ENCODE measurements around the gene RAI1.
"Not testable (repeated sequence)": the region's sequence is repeated elsewhere in the genome, so short reads cannot be mapped to it uniquely, and the experiment has no call there.

The RAI1 gene

DNA sequence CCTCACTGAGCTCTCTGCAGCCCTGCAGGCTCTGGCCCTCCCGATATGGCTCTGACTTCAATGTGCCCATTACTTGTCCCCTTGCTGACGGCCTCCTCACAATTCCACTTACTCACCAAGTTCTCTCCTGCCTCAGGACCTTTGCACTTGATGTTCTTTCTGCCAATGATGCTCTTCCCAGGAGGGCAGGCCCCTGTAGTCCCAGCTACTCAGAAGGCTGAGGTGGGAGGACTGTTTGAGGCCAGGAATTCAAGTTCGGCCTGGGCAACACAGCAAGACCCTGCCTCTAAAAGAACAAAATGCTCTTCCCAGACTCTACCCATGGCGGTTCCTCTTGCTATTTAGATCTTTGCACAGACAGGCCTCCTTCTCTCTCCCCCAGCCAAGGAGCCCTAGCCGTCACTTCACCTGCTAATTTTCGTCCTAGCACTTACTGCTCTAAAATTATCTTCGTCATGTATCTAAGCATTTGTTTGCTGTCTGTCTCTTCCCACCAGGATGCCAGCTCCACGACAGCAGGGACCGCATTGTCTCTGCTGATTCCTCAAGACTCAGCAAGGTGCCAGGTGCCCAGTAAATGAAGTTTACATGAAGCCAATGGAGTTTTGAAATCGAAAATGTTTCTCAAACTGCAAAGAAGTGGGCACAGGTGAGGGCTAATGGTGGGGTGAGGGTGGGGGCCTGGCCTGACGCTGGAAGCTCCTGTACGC, 626 bp upstream of the RAI1 start:
- no peak for DNase-seq

- peak; percentile 25 for DNase-seq
Observed at GRCh38 chr17:17681744-17682292, 560 bp downstream of the RAI1 start.

GRCh38 chr17:17682293-17682736, 1.1 kb downstream of the RAI1 start:
- peak; percentile 41 for DNase-seq

DNA sequence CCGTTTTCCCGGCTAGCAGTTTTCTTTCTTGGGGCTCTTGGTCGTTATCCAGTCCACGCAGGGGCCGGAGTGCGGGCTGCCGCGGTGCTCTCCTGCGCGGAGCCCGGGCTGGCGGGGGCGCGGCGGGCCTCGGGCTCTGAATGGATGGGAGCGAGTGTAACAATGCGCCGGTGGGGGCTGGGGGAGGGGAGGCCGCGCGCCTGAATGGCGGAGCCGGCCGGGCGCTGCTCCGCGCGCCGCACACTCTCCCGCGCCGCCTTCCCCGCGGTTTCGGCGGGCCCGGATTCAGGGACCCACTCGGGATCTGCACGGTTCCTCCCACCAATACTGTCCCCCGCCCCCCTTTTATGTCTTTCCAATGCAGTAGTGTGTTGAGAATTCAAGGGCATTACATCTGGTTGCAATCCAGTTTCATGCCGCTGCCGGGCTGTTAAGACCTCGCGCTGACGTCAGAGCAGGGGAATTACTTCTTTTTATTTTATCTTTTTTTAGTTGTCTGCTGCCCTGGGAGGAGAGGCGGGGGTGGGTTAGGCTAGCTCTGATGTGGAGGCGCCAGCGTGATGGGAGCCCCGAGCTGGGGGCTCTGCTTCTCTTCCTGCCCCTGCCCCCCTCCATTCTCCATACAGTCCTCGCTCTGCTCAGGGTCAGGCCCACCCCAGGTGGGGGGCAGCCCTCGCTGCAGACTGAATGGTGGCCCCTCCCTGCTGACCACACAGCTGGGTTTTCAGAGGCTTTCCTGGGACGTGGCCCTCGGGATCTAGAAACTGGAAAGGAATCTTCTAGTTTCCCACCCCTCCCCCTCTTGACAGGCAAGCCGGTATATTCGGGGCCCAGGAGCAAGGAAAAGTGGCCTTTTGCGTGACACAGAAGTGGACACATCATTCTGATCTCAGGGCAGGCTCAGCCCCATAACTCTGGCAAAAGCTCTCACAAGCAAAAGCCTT, 1.8 kb downstream of the RAI1 start:
- DNase-seq, result peak; percentile 79

GRCh38 chr17:17683710-17684365, 2.6 kb downstream of the RAI1 start:
- no peak for DNase-seq

- no peak for DNase-seq
Observed at GRCh38 chr17:17684906-17685774, 3.9 kb downstream of the RAI1 start.

DNA sequence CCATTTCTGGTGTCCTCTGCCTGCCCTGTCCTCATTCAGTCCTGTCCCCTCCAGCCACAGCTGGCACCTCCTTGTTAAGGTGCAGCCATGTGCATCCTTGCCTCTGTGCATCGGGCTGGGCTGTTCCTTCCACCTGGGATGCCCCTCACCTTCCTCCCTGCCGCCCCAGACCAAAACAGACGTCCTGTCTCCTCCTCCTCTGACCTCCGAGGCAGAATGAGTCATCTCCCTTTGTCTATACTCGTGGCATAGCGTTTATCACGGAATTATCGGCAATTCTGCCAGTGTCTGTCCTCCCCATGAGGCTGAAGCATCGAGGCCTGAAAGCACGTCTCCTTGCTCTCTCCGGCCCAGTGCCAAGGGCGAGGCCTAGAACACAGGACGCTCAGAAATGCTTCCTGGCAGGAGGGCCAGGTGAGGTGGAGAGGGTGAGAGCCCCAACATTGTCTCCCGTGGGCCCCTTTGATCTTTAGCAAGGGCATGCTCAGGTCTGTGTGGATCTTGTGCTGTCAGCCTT, 4.6 kb downstream of the RAI1 start:
- peak; percentile 75 for DNase-seq

- no peak for DNase-seq
Observed at GRCh38 chr17:17689312-17689711, 8.1 kb downstream of the RAI1 start.

DNA sequence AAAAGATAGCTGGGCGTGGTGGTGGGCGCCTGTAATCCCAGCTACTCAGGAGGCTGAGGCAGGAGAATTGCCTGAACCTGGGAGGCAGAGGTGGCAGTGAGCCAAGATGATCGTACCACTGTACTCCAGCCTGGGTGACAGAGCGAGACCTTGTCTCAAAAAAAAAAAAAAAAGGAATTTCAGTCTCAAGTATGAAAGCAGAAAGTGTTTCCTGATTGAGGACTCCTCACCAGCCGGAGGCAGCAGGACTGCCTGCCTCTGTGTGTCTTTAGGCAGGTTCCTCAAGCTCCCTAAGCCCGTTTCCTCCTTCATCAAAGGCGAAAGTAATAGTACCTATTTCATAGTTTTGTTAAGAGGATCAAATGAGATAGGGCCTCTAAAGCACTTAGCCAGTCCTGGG, 9.0 kb downstream of the RAI1 start:
- not testable (repeated sequence) for DNase-seq

DNA sequence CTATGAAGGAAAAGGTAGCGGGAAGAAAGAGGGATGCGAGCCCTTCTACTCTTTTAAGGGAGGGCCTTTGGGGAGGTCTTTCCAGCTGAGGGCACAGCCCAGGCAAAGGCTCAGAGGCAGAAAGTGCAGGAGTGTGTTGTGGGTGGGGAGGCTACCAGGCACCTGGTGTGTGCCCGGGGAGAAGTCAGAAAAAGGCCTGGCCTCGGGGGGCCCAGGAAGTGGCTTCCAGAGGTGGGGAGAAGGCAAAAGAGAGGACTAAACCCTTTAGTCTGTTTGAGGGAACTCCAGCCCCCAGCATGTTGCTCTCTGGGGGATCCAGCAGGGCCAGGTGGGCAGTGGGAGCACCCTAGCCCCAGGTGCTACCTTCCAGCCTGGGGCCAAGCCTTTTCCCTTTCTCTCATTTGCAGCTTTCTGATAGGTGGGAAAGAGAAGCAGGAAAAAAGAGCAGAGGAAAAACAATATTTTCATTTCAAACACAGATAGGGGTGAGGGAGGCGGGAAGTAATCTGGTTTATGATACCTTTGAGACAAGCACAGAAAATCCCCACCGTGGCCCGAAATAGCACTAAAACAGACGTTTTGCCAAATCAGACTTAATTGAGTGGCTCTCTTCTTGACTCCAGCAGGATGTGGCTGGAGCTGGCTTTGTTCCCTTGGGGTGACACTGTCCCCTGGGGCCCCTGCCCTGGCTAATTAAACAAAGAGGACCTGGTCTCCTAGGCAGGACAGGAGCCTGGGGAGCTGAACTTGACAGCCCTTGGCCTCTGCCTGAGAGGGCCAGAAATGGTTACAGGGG, 10.4 kb downstream of the RAI1 start:
- no peak for DNase-seq

DNA sequence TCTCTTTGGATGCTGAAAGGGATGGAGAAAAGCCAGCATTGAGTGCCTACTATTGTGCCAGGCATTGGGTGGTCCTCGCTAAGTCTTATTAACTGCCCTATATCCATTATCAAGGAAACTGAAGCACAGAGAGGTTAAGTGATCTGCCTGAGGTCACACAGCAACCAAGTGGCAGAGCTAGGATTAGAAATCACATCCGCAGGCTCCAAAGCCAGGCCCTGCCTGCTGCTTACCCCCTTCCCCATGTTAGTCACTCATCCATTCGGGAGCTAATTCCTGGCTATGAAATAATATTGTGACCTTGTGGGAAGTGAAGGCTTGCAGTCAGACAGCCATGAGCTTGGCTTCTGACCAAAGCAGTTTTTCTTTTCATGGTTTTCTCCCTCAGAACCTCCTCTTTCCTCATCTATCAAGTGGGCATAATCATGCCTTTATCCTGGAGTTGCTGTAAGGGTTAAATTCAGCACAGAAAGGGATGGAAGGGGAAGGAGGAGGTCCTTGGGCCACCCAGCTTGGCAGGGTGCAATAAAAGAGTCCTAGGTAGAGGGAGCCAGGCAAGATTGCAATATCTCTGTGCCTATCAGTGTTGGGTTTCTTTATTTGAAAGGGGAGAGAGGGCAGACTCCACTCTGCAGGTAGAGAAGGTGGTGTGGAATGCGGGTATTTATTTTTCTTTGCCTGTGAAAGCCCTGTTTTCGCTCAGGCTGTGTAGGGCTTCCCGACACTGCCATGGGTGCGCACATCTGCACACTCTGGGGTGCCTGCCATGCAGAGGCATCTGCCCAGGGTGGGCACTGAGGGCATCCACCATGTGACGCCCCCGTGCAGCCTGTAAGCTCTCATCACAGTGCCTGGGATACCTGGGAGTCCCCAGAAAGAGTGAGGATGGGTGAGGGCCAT, 11.3 kb downstream of the RAI1 start:
- DNase-seq, result peak; percentile 7

DNA sequence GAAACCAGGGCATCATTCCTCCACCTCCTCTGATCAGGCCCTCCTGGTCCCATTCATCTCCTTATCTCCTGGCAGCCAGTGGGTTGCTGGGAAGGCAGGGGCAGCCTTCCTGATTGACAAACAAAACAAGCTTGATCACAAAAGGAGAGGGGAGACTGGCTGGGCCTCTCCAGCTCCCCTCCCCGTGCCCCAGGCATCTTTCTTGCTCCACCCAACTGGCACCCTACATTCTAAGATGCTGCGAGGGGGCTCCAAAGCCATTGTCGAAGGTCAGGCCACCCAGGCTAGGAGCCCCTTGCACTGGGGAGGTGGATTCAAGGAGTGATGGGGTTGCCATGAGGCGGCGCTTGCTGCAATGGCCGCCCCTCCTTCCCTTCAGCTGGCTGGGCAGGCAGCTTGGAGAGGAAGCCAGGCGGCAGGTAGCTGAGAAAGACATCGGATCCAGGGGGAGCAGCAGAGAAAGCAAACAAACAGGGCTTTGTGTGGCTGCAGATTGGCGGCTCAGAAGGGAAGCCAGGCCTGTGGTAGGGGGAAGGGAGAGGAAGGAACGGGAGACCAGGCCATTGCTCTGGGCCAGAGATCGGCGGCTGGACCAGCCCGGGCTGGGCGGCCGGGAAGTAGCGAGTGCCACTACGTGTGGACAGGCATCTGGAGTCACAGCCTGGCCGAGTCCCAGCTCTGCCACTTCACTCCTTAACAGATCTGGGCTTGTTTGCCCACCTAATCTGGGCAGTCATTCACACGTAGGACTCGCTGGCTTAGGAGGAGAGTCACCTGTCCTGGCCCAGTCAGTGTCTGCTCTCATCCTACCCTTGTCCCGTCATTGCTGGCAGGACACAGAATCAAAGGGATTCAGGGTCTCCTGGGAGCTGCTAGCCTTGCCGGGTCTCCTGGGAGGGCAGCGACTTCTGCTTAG, 12.3 kb downstream of the RAI1 start:
- DNase-seq, result peak; percentile 37

DNA sequence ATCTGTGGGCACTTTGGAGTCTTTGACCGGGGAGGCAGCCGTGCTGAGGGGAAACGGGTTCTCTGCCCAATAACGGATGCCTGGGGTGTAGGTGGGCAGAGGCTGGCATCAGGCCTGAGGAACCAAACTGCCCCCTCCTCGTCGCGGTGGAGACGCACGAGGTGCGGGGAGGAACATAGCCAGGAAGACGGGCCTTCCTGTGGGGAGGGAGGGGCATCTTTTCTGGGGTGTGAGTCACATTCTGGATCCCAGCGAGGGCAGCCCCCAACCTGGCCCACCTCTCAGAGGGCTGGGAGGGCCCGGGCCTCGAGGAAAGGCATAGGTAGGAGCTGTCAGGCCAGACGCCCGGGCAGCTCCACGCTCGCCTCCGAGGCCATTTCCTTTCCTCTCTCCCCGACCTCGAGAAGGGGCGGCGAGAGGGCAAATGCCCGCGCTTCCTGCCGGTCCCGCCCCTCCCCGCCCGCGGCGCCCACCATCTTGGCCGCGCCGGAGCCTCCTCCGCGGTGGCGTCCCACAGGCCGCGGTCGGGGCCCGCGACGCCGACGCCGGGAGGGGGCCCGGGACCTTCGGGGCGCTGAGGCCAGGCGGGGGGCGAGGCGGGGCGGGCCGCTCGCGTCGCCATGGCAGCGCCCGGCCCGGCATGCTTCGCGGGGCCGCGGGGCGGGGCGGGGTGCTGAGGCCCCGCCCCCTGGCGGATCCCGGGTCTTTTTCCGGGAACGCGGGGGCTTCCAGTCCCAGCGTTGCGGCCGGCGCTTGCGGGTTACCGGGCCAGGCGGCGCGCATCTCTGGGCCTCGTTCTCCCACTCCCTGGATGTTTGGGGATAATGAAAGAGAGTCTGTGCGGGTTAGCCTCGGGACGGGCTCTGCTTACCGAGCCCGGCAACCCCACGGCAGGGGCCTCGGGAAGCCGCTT, 13.2 kb downstream of the RAI1 start:
- DNase-seq, result peak; percentile 75

DNA sequence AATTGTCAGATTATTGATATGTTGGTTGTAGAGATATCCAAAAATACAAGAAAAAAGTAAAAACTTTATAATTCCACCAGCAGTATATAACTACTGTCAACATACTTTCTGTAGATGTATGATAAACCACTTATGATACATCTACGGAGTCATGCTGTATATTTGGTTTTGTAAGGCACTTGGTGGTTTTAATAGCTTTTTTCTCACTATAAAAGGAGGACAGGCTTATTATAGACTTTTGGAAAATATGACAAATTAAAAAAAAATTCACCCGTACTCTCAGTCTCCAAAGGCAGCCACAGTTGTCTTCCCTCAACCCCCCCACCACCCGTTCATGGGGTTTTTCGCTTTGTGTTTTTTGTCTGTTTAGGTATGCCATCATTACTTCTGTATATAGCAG, 14.8 kb downstream of the RAI1 start:
- no peak for DNase-seq

DNA sequence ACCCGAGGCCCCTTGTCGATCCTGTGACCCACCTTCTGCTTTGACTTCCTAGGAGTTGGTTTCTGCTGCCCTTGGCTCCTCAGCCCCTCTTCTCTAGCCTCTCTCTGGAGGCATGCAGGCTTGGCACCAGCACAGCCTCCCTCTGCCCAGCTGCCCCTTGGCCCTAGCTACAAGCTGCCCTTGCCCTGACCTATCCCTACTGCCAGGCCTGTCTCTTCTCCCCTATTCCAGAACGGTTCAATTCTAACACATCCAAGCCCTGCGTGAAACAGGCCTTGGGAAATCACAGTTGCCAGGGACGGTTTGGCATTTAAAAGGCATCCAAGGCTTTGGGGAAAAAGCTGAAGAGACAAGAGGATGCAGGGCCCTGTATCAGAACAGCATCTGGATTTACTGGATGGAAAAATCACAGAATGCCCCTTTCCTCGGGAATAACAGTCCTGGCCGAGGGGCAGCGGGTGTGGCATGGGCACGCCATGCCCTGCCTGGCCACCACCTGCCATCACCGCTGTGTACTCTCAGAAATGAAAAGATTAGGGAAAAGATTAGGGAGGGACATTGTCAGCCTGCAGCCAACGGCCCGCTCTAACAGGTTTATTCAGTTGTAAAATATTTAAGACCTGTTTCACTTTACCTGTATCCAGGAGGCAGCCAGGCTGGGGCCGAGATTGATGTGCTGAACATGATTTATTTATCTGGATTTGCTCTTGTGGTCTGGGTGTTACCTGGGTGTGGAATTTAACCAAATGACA, 15.8 kb downstream of the RAI1 start:
- DNase-seq, result no peak

DNA sequence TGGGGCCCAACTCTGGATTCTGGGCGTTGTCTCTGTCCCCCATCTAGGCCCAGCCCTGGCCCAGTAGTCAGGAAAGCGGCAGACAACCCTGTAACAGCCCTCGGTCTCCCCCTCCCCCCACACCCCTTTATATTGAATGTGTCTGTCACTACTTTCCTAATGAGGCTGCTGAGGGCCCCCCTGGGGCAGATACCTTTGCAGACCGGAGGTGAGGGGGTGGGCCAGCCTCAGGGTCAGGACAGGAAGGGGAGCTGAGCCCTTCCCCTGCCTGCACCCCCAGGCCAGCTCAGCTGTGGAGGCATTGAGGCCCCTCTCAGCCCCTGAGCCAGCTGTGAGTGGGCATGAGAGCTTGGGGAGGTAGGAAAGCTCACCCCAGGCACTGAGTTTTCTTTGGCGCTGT, 17.1 kb downstream of the RAI1 start:
- DNase-seq, result no peak

GRCh38 chr17:17698869-17699351, 17.7 kb downstream of the RAI1 start:
- DNase-seq, result no peak
